Nephron progenitor cell (in vitro differentiated cells): ENCODE results near the gene HESX1.

ENCODE experiments used
- DNase-seq: peaks from one replicate; pipeline ENCODE4 v3.0.0; 2021
- H3K27ac Mint-ChIP-seq: 2 replicates; pipeline ENCODE4 v1.8.0; 2021; ENCODE audit warnings: mild to moderate bottlenecking, moderate library complexity, mixed read lengths
- H3K27me3 Mint-ChIP-seq: 2 replicates; pipeline ENCODE4 v1.8.0; 2021; ENCODE audit warnings: mild to moderate bottlenecking, low read depth, mixed read lengths; ENCODE audit not compliant: poor library complexity
- H3K36me3 Mint-ChIP-seq: 2 replicates; pipeline ENCODE4 v1.8.0; 2021; ENCODE audit warnings: low read depth, mixed read lengths
- H3K4me1 Mint-ChIP-seq: 2 replicates; pipeline ENCODE4 v1.8.0; 2021; ENCODE audit warnings: mixed read lengths
- H3K4me3 Mint-ChIP-seq: 2 replicates; pipeline ENCODE4 v1.8.0; 2021; ENCODE audit warnings: mild to moderate bottlenecking, moderate library complexity, mixed read lengths
- H3K9me3 Mint-ChIP-seq: 2 replicates; pipeline ENCODE4 v1.8.0; 2021; ENCODE audit warnings: mild to moderate bottlenecking, moderate library complexity, mixed read lengths
- CTCF ChIP-seq: fragments of 200-600 bp; sonication (generic); IDR thresholded peaks from 2 replicates; pipeline ENCODE4 v1.5.0; 2021; ENCODE audit warnings: antibody characterized with exemption

The HESX1 gene

GRCh38 chr3:57165641-57166040, 34.1 kb downstream of the HESX1 start:
- Mint-ChIP-seq H3K4me3 (peak overlapping the region; percentile 71), H3K4me1 (peaks cover 79% of the 10 kb centered on the region)

GRCh38 chr3:57164657-57165573, 34.9 kb downstream of the HESX1 start, which contains the start of gene IL17RD:
IL17RD (minus strand) TSS chr3:57165353; CDS start chr3:57165286, 67 bp downstream.
- peak; percentile 96 for DNase-seq

More at GRCh38 chr3:57165641-57166040, 34.1 kb downstream of the HESX1 start:
- no peak overlapping the region for H3K27ac Mint-ChIP-seq
- no peak for DNase-seq
- no peaks in the 10 kb centered on the region for H3K36me3 Mint-ChIP-seq
- peaks cover 4% of the 10 kb centered on the region for H3K27me3 Mint-ChIP-seq
- no peaks in the 10 kb centered on the region for H3K9me3 Mint-ChIP-seq
- TF ChIP-seq CTCF = no peak

GRCh38 chr3:57164217-57164656, 35.5 kb downstream of the HESX1 start:
- H3K27ac Mint-ChIP-seq = peak overlapping the region; percentile 95
- no peak for DNase-seq
- H3K9me3 Mint-ChIP-seq = no peaks in the 10 kb centered on the region
- peak overlapping the region; percentile 99 for H3K4me3 Mint-ChIP-seq
- H3K27me3 Mint-ChIP-seq = peaks cover 4% of the 10 kb centered on the region
- H3K36me3 Mint-ChIP-seq = no peaks in the 10 kb centered on the region
- TF ChIP-seq CTCF = no peak
- peaks cover 82% of the 10 kb centered on the region for H3K4me1 Mint-ChIP-seq

More at GRCh38 chr3:57164657-57165573, 34.9 kb downstream of the HESX1 start, which contains the start of gene IL17RD:
- no peaks in the 10 kb centered on the region for H3K9me3 Mint-ChIP-seq
- H3K4me3 Mint-ChIP-seq = peak within 1 kb of the TSS; percentile 99
- H3K36me3 Mint-ChIP-seq = no peaks in the 10 kb centered on the region
- peaks cover 80% of the 10 kb centered on the region for H3K4me1 Mint-ChIP-seq
- peaks cover 4% of the 10 kb centered on the region for H3K27me3 Mint-ChIP-seq
- peak within 1 kb of the TSS; percentile 95 for H3K27ac Mint-ChIP-seq
- no peak for TF ChIP-seq CTCF

- no peak overlapping the region for H3K27ac Mint-ChIP-seq
- peak overlapping the region; percentile 99 for H3K4me3 Mint-ChIP-seq
- no peak for DNase-seq
- no peak for TF ChIP-seq CTCF
- H3K36me3 Mint-ChIP-seq = no peaks in the 10 kb centered on the region
- H3K27me3 Mint-ChIP-seq = peaks cover 4% of the 10 kb centered on the region
- no peaks in the 10 kb centered on the region for H3K9me3 Mint-ChIP-seq
- peaks cover 82% of the 10 kb centered on the region for H3K4me1 Mint-ChIP-seq
These were observed 36.0 kb downstream of the HESX1 start for GRCh38 chr3:57163751-57164150.

- no peak for DNase-seq
- Mint-ChIP-seq H3K27me3 (no peaks in the 10 kb centered on the region), H3K4me3 (peak overlapping the region; percentile 99), H3K36me3 (no peaks in the 10 kb centered on the region), H3K4me1 (peaks cover 82% of the 10 kb centered on the region), H3K27ac (peak overlapping the region; percentile 80), H3K9me3 (no peaks in the 10 kb centered on the region)
- TF ChIP-seq CTCF = no peak
These were observed 37.9 kb downstream of the HESX1 start for GRCh38 chr3:57161915-57162314.
